IMR-90 (cell line): ENCODE results near the gene AGXT.

ENCODE experiments used
- CTCF ChIP-seq: conservative IDR thresholded peaks from 2 replicates; pipeline ENCODE4 v1.5.1; 2012; ENCODE audit warnings: mild to moderate bottlenecking, low read depth, low read length, improper control_type of control experiment
- MAFK ChIP-seq: IDR thresholded peaks from 2 replicates; pipeline ENCODE4 v1.6.1; 2012; ENCODE audit warnings: low read depth, low read length, improper control_type of control experiment
- POLR2A ChIP-seq: IDR thresholded peaks from 2 replicates; pipeline ENCODE4 v1.6.1; 2012; ENCODE audit warnings: mild to moderate bottlenecking, low read depth, low read length
- RAD21 ChIP-seq: IDR thresholded peaks from 2 replicates; pipeline ENCODE4 v1.6.1; 2012; ENCODE audit warnings: low read length, improper control_type of control experiment
- RFX5 ChIP-seq: IDR thresholded peaks from 2 replicates; pipeline ENCODE4 v1.8.0; 2012; ENCODE audit warnings: low read depth, mild to moderate bottlenecking, low read length, moderate library complexity
- SMC3 ChIP-seq: fragments of 150-350 bp; IDR thresholded peaks from 2 replicates; pipeline ENCODE4 v1.6.1; 2016; ENCODE audit warnings: low read depth, mild to moderate bottlenecking, antibody characterized with exemption, low read length, moderate library complexity
- USF2 ChIP-seq: fragments of 150-350 bp; IDR thresholded peaks from 2 replicates; pipeline ENCODE4 v1.6.1; 2017; ENCODE audit warnings: mild to moderate bottlenecking, antibody characterized with exemption, low read length, low read depth

GRCh38 chr2:240902615-240903041 lies 34.0 kb downstream of the AGXT start:
- TF ChIP-seq CTCF (no peak), RFX5 (no peak), POLR2A (no peak), RAD21 (no peak), SMC3 (no peak), USF2 (no peak), MAFK (no peak)
